ENCODE results near the gene C12orf42.

DNA sequence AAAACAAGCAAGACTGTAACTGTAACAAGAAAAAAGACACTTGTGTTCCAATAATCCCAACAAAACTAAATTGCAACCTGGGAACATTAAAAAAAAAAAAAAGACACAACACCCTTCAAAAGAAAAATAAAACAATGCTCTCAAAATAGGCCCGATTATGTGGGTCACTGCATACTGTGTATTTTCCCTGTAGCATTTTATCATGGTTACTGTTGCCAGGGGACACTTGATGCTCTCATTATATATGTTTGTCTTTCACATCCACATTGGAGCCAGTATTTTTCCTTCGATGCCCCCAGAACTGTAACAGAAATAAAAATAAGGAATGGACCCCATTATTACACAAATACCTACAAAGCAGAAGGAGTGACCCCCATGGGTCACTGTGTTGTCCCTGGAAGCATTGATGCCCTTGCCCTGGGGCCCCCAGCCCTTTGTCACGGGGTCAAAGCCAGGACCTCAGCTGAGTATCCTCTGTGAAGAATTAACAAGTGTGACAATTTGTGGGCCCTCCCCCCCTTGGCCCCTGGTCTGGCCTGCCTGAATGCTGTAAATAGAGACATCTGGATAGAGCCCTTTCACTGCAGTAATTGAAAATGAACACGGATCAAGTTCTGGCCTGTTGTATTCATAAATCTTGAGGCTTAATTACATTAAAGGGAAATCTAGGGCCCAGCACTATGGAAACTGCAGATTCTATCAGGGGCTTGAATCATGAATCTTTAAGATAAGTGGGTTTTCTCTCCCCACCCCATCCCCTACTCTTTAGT lies 72.8 kb downstream of the C12orf42 start:
- TF ChIP-seq POLR2A (IDR thresholded peaks at IDR 0.05) (no peak), CTCF (IDR thresholded peaks at IDR 0.05) (no peak), EP300 (IDR thresholded peaks at IDR 0.05) (no peak)
